Activated naive CD4-positive, alpha-beta T cell treated with anti-CD3 and anti-CD28 coated beads, Interleukin-2, amount 10 ng/mL, durations not matched to agents 7 days and 5 days (primary cell): ENCODE data around the gene VSNL1.
"Not testable (repeated sequence)": the region's sequence is repeated elsewhere in the genome, so short reads cannot be mapped to it uniquely, and the experiment has no call there.

Experiments used
- CTCF ChIA-PET: fragments of 350-600 bp; sonication (Branson Sonifier 250); formaldehyde crosslinking; loops from one replicate; lab custom pipeline; 2021; ENCODE audit warnings: antibody characterized with exemption; lab: Charles Lee
- DNase-seq: peaks from one replicate; pipeline ENCODE4 v3.0.0-alpha.2; 2020
- H3K27ac Mint-ChIP-seq: one replicate; pipeline ENCODE4 v1.8.0; 2021; ENCODE audit warnings: mild to moderate bottlenecking, moderate library complexity, mixed read lengths
- H3K27me3 Mint-ChIP-seq: one replicate; pipeline ENCODE4 v1.8.0; 2021; ENCODE audit warnings: mild to moderate bottlenecking, mixed read lengths
- H3K36me3 Mint-ChIP-seq: one replicate; pipeline ENCODE4 v1.8.0; 2021; ENCODE audit warnings: mixed read lengths
- H3K4me1 Mint-ChIP-seq: one replicate; pipeline ENCODE4 v1.8.0; 2021; ENCODE audit warnings: mixed read lengths
- H3K4me3 Mint-ChIP-seq: one replicate; pipeline ENCODE4 v1.8.0; 2021; ENCODE audit warnings: mild to moderate bottlenecking, moderate library complexity, mixed read lengths
- H3K9me3 Mint-ChIP-seq: one replicate; pipeline ENCODE4 v1.8.0; 2021; ENCODE audit warnings: mixed read lengths

VSNL1 gene

GRCh38 chr2:17550907-17551306, 10.4 kb downstream of the VSNL1 start:
- H3K36me3 Mint-ChIP-seq, result no peaks in the 10 kb centered on the region
- H3K27ac Mint-ChIP-seq, result no peak overlapping the region
- no peaks in the 10 kb centered on the region for H3K4me1 Mint-ChIP-seq
- no peaks in the 10 kb centered on the region for H3K27me3 Mint-ChIP-seq
- no peaks in the 10 kb centered on the region for H3K9me3 Mint-ChIP-seq
- DNase-seq, result no peak
- no peak overlapping the region for H3K4me3 Mint-ChIP-seq
- CTCF ChIA-PET, result no interaction called here

- Mint-ChIP-seq H3K4me1 (no peaks in the 10 kb centered on the region), H3K27me3 (no peaks in the 10 kb centered on the region), H3K27ac (no peak overlapping the region), H3K36me3 (no peaks in the 10 kb centered on the region), H3K4me3 (no peak overlapping the region), H3K9me3 (no peaks in the 10 kb centered on the region)
- DNase-seq, result no peak
- CTCF ChIA-PET, result no interaction called here
These were observed 14.7 kb downstream of the VSNL1 start for GRCh38 chr2:17555150-17555549.

GRCh38 chr2:17557596-17557995, 17.1 kb downstream of the VSNL1 start:
- H3K4me3 Mint-ChIP-seq, result no peak overlapping the region
- CTCF ChIA-PET, result no interaction called here
- H3K9me3 Mint-ChIP-seq, result no peaks in the 10 kb centered on the region
- H3K27ac Mint-ChIP-seq, result no peak overlapping the region
- no peaks in the 10 kb centered on the region for H3K36me3 Mint-ChIP-seq
- H3K27me3 Mint-ChIP-seq, result no peaks in the 10 kb centered on the region
- no peaks in the 10 kb centered on the region for H3K4me1 Mint-ChIP-seq
- no peak for DNase-seq

GRCh38 chr2:17558053-17558452, 17.6 kb downstream of the VSNL1 start:
- no peaks in the 10 kb centered on the region for H3K9me3 Mint-ChIP-seq
- H3K27me3 Mint-ChIP-seq, result no peaks in the 10 kb centered on the region
- no peaks in the 10 kb centered on the region for H3K4me1 Mint-ChIP-seq
- H3K27ac Mint-ChIP-seq, result no peak overlapping the region
- no peak overlapping the region for H3K4me3 Mint-ChIP-seq
- DNase-seq, result no peak
- CTCF ChIA-PET, result no interaction called here
- no peaks in the 10 kb centered on the region for H3K36me3 Mint-ChIP-seq

GRCh38 chr2:17558878-17559277, 18.4 kb downstream of the VSNL1 start:
- CTCF ChIA-PET, result no interaction called here
- H3K27me3 Mint-ChIP-seq, result no peaks in the 10 kb centered on the region

GRCh38 chr2:17565726-17566125, 25.2 kb downstream of the VSNL1 start:
- H3K4me1 Mint-ChIP-seq, H3K36me3 Mint-ChIP-seq, H3K4me3 Mint-ChIP-seq, DNase-seq, H3K27ac Mint-ChIP-seq, H3K27me3 Mint-ChIP-seq, H3K9me3 Mint-ChIP-seq: not testable (repeated sequence)
- CTCF ChIA-PET, result interaction anchor here (0.7 kb wide), 1 partner anchor 13 kb away, joined by 3 read pairs; no protein-coding TSS in a partner anchor

More at GRCh38 chr2:17558878-17559277, 18.4 kb downstream of the VSNL1 start:
- no peak for DNase-seq
- H3K4me1 Mint-ChIP-seq, result no peaks in the 10 kb centered on the region
- no peaks in the 10 kb centered on the region for H3K36me3 Mint-ChIP-seq
- no peaks in the 10 kb centered on the region for H3K9me3 Mint-ChIP-seq
- no peak overlapping the region for H3K4me3 Mint-ChIP-seq
- H3K27ac Mint-ChIP-seq, result no peak overlapping the region

- no peak for DNase-seq
- Mint-ChIP-seq H3K4me1 (no peaks in the 10 kb centered on the region), H3K36me3 (no peaks in the 10 kb centered on the region), H3K9me3 (no peaks in the 10 kb centered on the region), H3K27me3 (peaks cover 5% of the 10 kb centered on the region), H3K27ac (no peak overlapping the region), H3K4me3 (no peak overlapping the region)
- CTCF ChIA-PET, result no interaction called here
These were observed 31.2 kb downstream of the VSNL1 start for GRCh38 chr2:17571681-17572080.

- H3K9me3 Mint-ChIP-seq, result no peaks in the 10 kb centered on the region
- no peak overlapping the region for H3K27ac Mint-ChIP-seq
- no peaks in the 10 kb centered on the region for H3K36me3 Mint-ChIP-seq
- peaks cover 2% of the 10 kb centered on the region for H3K4me1 Mint-ChIP-seq
- peaks cover 5% of the 10 kb centered on the region for H3K27me3 Mint-ChIP-seq
- no peak overlapping the region for H3K4me3 Mint-ChIP-seq
- no peak for DNase-seq
- CTCF ChIA-PET, result no interaction called here
These were observed 32.7 kb downstream of the VSNL1 start for GRCh38 chr2:17573085-17573803.

GRCh38 chr2:17573804-17574175, 33.3 kb downstream of the VSNL1 start:
- DNase-seq, result no peak
- Mint-ChIP-seq H3K27me3 (peaks cover 5% of the 10 kb centered on the region), H3K9me3 (no peaks in the 10 kb centered on the region), H3K36me3 (no peaks in the 10 kb centered on the region), H3K4me1 (peaks cover 5% of the 10 kb centered on the region), H3K27ac (no peak overlapping the region), H3K4me3 (no peak overlapping the region)
- CTCF ChIA-PET, result no interaction called here

GRCh38 chr2:17574406-17575073, 34.0 kb downstream of the VSNL1 start:
- Mint-ChIP-seq H3K36me3 (no peaks in the 10 kb centered on the region), H3K4me1 (peaks cover 9% of the 10 kb centered on the region), H3K27ac (no peak overlapping the region), H3K27me3 (peaks cover 5% of the 10 kb centered on the region), H3K4me3 (no peak overlapping the region), H3K9me3 (no peaks in the 10 kb centered on the region)
- DNase-seq, result no peak
- CTCF ChIA-PET, result no interaction called here

- no peaks in the 10 kb centered on the region for H3K36me3 Mint-ChIP-seq
- peaks cover 13% of the 10 kb centered on the region for H3K4me1 Mint-ChIP-seq
- no peak overlapping the region for H3K4me3 Mint-ChIP-seq
- no peak overlapping the region for H3K27ac Mint-ChIP-seq
- no peak for DNase-seq
- H3K9me3 Mint-ChIP-seq, result no peaks in the 10 kb centered on the region
- H3K27me3 Mint-ChIP-seq, result peaks cover 5% of the 10 kb centered on the region
- CTCF ChIA-PET, result no interaction called here
These were observed 36.3 kb downstream of the VSNL1 start for GRCh38 chr2:17576802-17577201.

- CTCF ChIA-PET, result interaction anchor here (0.6 kb wide), 1 partner anchor 13 kb away, joined by 3 read pairs; no protein-coding TSS in a partner anchor
- Mint-ChIP-seq H3K4me1 (peaks cover 13% of the 10 kb centered on the region), H3K27ac (no peak overlapping the region), H3K36me3 (no peaks in the 10 kb centered on the region), H3K9me3 (no peaks in the 10 kb centered on the region), H3K4me3 (no peak overlapping the region), H3K27me3 (peaks cover 5% of the 10 kb centered on the region)
- no peak for DNase-seq
These were observed 38.0 kb downstream of the VSNL1 start for GRCh38 chr2:17578466-17578928.

GRCh38 chr2:17579605-17580318, 39.3 kb downstream of the VSNL1 start:
- H3K36me3 Mint-ChIP-seq, result no peaks in the 10 kb centered on the region
- H3K4me1 Mint-ChIP-seq, result peaks cover 13% of the 10 kb centered on the region
- CTCF ChIA-PET, result no interaction called here
- DNase-seq, result no peak
- H3K27ac Mint-ChIP-seq, result no peak overlapping the region
- no peaks in the 10 kb centered on the region for H3K9me3 Mint-ChIP-seq
- H3K27me3 Mint-ChIP-seq, result peaks cover 3% of the 10 kb centered on the region
- H3K4me3 Mint-ChIP-seq, result no peak overlapping the region

- no peaks in the 10 kb centered on the region for H3K36me3 Mint-ChIP-seq
- CTCF ChIA-PET, result no interaction called here
- H3K4me1 Mint-ChIP-seq, result peaks cover 13% of the 10 kb centered on the region
- H3K4me3 Mint-ChIP-seq, result no peak overlapping the region
- no peak for DNase-seq
- no peaks in the 10 kb centered on the region for H3K9me3 Mint-ChIP-seq
- H3K27ac Mint-ChIP-seq, result no peak overlapping the region
- no peaks in the 10 kb centered on the region for H3K27me3 Mint-ChIP-seq
These were observed 39.8 kb downstream of the VSNL1 start for GRCh38 chr2:17580319-17580715.
